Dermis blood vessel endothelial cell (primary cell): Measurements from ENCODE around the gene ZNF460. TPM values are rescaled to one million over a fixed set of nuclear protein-coding genes. Genes with fewer than 3 reads are reported as not detected.

Experiments used
- DNase-seq: peaks from one replicate; pipeline ENCODE4 v3.0.0; 2010
- total RNA-seq: library from RNA; depleted of rRNA; stranded (reverse); fragments of >200 nt; gene quantifications from 2 replicates; pipeline ENCODE4 v1.2.3, GENCODE V29; 2014

ZNF460 gene
- total RNA-seq, 1 donor from 2014 or later = 88.0 TPM

- DNase-seq = peak; percentile 21
These were observed 696 bp downstream of the ZNF460 start for GRCh38 chr19:57280962-57281400.

GRCh38 chr19:57282011-57282643 is 1.8 kb downstream of the ZNF460 start:
- no peak for DNase-seq

- DNase-seq = no peak
These were observed 8.1 kb downstream of the ZNF460 start for GRCh38 chr19:57288373-57288772.

- no peak for DNase-seq
These were observed 10.7 kb downstream of the ZNF460 start for GRCh38 chr19:57290970-57291369.

- DNase-seq = no peak
These were observed 12.3 kb downstream of the ZNF460 start for GRCh38 chr19:57292547-57292946.

- DNase-seq = no peak
These were observed 13.4 kb downstream of the ZNF460 start for GRCh38 chr19:57293719-57294118.

GRCh38 chr19:57302020-57302465 is 21.8 kb downstream of the ZNF460 start:
- peak; percentile 13 for DNase-seq

GRCh38 chr19:57302727-57303401 is 22.6 kb downstream of the ZNF460 start:
- DNase-seq = no peak

GRCh38 chr19:57305056-57305455 is 24.8 kb downstream of the ZNF460 start:
- no peak for DNase-seq

- DNase-seq = no peak
These were observed 28.2 kb downstream of the ZNF460 start for GRCh38 chr19:57308514-57308913.

- DNase-seq = no peak
These were observed 30.5 kb downstream of the ZNF460 start for GRCh38 chr19:57310792-57311191.

- DNase-seq = no peak
These were observed 33.9 kb downstream of the ZNF460 start for GRCh38 chr19:57314146-57314545.

GRCh38 chr19:57317503-57317902 is 37.2 kb downstream of the ZNF460 start:
- DNase-seq = peak; percentile 4

- no peak for DNase-seq
These were observed 39.5 kb downstream of the ZNF460 start for GRCh38 chr19:57319869-57320179.

- DNase-seq = peak; percentile 98
These were observed 40.1 kb downstream of the ZNF460 start, which contains the start of gene ZNF543 for GRCh38 chr19:57320180-57321084. TSS of gene ZNF543 (plus strand) at chr19:57320472. CDS start at chr19:57320854, 382 bp downstream.

- DNase-seq = no peak
These were observed 40.8 kb downstream of the ZNF460 start for GRCh38 chr19:57321116-57321515.

GRCh38 chr19:57321751-57322150 is 41.5 kb downstream of the ZNF460 start:
- no peak for DNase-seq

- DNase-seq = no peak
These were observed 44.7 kb downstream of the ZNF460 start for GRCh38 chr19:57324992-57325391.

GRCh38 chr19:57327993-57328392 is 47.7 kb downstream of the ZNF460 start:
- DNase-seq = no peak

GRCh38 chr19:57334191-57334590 is 53.9 kb downstream of the ZNF460 start:
- DNase-seq = no peak

GRCh38 chr19:57338877-57339276 is 58.6 kb downstream of the ZNF460 start:
- DNase-seq = no peak

- no peak for DNase-seq
These were observed 62.3 kb downstream of the ZNF460 start for GRCh38 chr19:57342582-57342981.
